Ovary (tissue), 9 donors: ENCODE measurements around the gene RIC1. TPM values are rescaled to one million over a fixed set of nuclear protein-coding genes. Genes with fewer than 3 reads are reported as not detected.
"Not testable (repeated sequence)": the region's sequence is repeated elsewhere in the genome, so short reads cannot be mapped to it uniquely, and the experiment has no call there.

Experiments
- DNase-seq, 5 donors: peaks; one replicate each; pipeline ENCODE4 v3.0.0-alpha.2; 2019 to 2020
- H3K27ac ChIP-seq, 2 donors: fragments of 200-600 bp; one replicate each; pipeline versions ENCODE4 v1.5.1 to v1.8.0; 2019 to 2022
- H3K27me3 ChIP-seq: fragments of 200-600 bp; one replicate; pipeline ENCODE4 v1.8.0; 2022
- H3K36me3 ChIP-seq: fragments of 200-600 bp; sonication (generic); one replicate; pipeline ENCODE4 v1.5.1; 2019
- H3K4me1 ChIP-seq: one replicate; pipeline ENCODE4 v1.8.1; 2013; ENCODE audit warnings: mild to moderate bottlenecking, moderate library complexity; ENCODE audit not compliant: insufficient read depth
- H3K4me3 ChIP-seq: fragments of 200-600 bp; sonication (generic); one replicate; pipeline ENCODE4 v1.5.1; 2017
- H3K9me3 ChIP-seq, 2 donors: fragments of 200-600 bp in 1 of 2; sonication (generic) in 1 of 2; one replicate each; pipeline versions ENCODE4 v1.5.1 to v1.8.1; 2013 to 2019; ENCODE audit warnings: mild to moderate bottlenecking in 1 of 2, moderate library complexity in 1 of 2
- EP300 ChIP-seq: sonication (generic); formaldehyde crosslinking; IDR thresholded peaks from one replicate; pipeline ENCODE4 v1.6.1; 2017; ENCODE audit warnings: antibody characterized with exemption
- POLR2A ChIP-seq: fragments of 450-650 bp; IDR thresholded peaks from one replicate; pipeline ENCODE4 v1.6.1; 2017; ENCODE audit warnings: antibody characterized with exemption, mild to moderate bottlenecking, moderate library complexity
- WGBS, 3 donors: extraction: QIAGEN DNeasy Blood & Tissue Kit in 1 of 3; methylation state at CpG; one replicate each; pipeline versions ENCODE4 v1.1.5 to v1.1.7; 2013 to 2017; 5-methylcytosine and 5-hydroxymethylcytosine counted together
- intact Hi-C, 4 donors: fragments of 100-400 bp; cut with DNase I; formaldehyde crosslinking; loops; one replicate each; pipeline versions ENCODE4 v1.11.0 to v1.15.1; 2022 to 2023
- polyA plus RNA-seq, 2 donors: library from polyadenylated mRNA; stranded (reverse); fragments of 200-250 nt in 1 of 2; fragments of 350-450 nt in 1 of 2; fragmentation: Illumina TruSeq in 1 of 2; extraction: RNeasy Lipid Tissue Mini Kit (QIAGEN cat#74804) in 1 of 2; gene quantifications; one replicate each; pipeline ENCODE4 v1.2.3, GENCODE V29; 2013 to 2014
- total RNA-seq, 7 donors: library from RNA; depleted of rRNA in 2 of 7; stranded (reverse); fragments of >200 nt in 2 of 7; fragmentation: NEBNext Ultra II Directional in 3 of 7; extraction: Animal tissue kit (Norgen Biotek cat#: 25700) in 3 of 7; gene quantifications; one replicate each; pipeline versions ENCODE4 v1.1.0 to v1.2.4, GENCODE V29; 2016 to 2023
- TF ChIP-seq, protein P1 (sequence below), 3 donors: fragments of 450-650 bp in 2 of 3; fragments of 200-600 bp in 1 of 3; IDR thresholded peaks; one replicate each; pipeline versions ENCODE4 v1.5.1 to v1.8.0; 2016 to 2022; ENCODE audit warnings: antibody characterized with exemption in 3 of 3, mild to moderate bottlenecking in 1 of 3
- donor health status: DM: no; HTN: no; CAD: no; lungs with moderate emphysema.
- donor health status: DM: no; HTN: no; CAD: no.
- donor health status: Bipolar disorder and iron deficiency.
- donor health status: DM: yes; HTN: yes; CAD: no.
- donor health status: DM: no; HTN: no; CAD: no.
- donor health status: DM: yes; HTN: yes; CAD: no.

Gene RIC1
- total and polyA plus RNA-seq, 9 donors, result 6.9 to 35.6 (median 18.0) TPM

DNA sequence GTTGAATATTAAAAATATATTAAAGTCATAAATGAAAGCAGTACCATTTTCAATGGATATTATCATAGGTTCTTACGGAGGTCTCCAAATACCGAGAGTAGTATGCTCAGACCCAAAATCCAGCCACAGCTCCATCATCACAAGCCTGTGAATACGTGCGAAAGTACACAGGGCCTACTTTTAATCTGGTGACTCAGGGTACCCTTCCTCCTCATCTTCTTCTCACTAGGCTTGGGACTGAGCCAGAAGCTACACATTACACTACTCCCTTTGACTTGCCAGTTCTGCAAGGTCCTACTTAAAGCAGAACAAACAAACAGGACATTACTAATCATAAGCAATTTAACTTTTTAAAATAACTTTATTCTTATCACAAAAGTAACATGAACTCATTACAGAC lies 7.6 kb upstream of the RIC1 start:
- Histone ChIP-seq H3K9me3 (no peaks in the 10 kb centered on the region), H3K4me3 (no peak overlapping the region), H3K27ac (no peak overlapping the region), H3K4me1 (no peaks in the 10 kb centered on the region), H3K36me3 (no peaks in the 10 kb centered on the region), H3K27me3 (no peaks in the 10 kb centered on the region)
- TF ChIP-seq EP300 (no peak), POLR2A (no peak)
- TF ChIP-seq, protein P1, sequence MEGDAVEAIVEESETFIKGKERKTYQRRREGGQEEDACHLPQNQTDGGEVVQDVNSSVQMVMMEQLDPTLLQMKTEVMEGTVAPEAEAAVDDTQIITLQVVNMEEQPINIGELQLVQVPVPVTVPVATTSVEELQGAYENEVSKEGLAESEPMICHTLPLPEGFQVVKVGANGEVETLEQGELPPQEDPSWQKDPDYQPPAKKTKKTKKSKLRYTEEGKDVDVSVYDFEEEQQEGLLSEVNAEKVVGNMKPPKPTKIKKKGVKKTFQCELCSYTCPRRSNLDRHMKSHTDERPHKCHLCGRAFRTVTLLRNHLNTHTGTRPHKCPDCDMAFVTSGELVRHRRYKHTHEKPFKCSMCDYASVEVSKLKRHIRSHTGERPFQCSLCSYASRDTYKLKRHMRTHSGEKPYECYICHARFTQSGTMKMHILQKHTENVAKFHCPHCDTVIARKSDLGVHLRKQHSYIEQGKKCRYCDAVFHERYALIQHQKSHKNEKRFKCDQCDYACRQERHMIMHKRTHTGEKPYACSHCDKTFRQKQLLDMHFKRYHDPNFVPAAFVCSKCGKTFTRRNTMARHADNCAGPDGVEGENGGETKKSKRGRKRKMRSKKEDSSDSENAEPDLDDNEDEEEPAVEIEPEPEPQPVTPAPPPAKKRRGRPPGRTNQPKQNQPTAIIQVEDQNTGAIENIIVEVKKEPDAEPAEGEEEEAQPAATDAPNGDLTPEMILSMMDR (IDR thresholded peaks at IDR 0.05), result no peak
- intact Hi-C loops, result loop anchor here in 1 of 4 donors (10.0 kb wide), 1 partner anchor 957 kb away; the partner anchor contains the start of genes PLPP6 and SPATA6L
- no peak for DNase-seq
- 75 to 84% (median 79%) methylated on average over 4 of the region's 4 CpGs for WGBS, 3 donors

DNA sequence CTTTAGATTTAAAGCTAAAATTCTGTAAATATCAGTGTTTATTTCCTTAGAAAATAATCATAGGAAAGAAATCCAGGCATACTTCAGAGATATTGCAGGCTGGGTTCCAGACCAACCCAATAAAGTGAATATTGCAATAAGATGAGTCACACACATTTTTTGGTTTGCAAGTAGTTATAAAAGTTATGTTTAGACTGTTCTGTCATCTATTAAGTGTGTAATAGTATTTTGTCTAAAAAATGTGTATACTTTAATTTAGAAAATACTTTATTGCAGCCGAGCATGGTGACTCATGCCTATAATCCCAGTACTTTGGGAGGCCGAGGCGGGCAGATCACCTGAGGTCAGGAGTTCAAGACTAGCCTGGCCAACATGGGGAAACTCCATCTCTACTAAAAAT lies 6.9 kb upstream of the RIC1 start:
- 22 to 30% (median 23%) methylated on average over 3 of the region's 3 CpGs for WGBS, 3 donors
- intact Hi-C loops, result loop anchor here in 1 of 4 donors (10.0 kb wide), 1 partner anchor 957 kb away; the partner anchor contains the start of genes PLPP6 and SPATA6L
- no peak overlapping the region for H3K27ac ChIP-seq
- DNase-seq, result no peak
- no peak overlapping the region for H3K4me3 ChIP-seq
- H3K9me3 ChIP-seq, result no peaks in the 10 kb centered on the region
- no peaks in the 10 kb centered on the region for H3K4me1 ChIP-seq
- H3K27me3 ChIP-seq, result no peaks in the 10 kb centered on the region
- TF ChIP-seq EP300, result no peak
- no peak for TF ChIP-seq POLR2A
- TF ChIP-seq, protein P1 (IDR thresholded peaks at IDR 0.05), result no peak
- no peaks in the 10 kb centered on the region for H3K36me3 ChIP-seq

DNA sequence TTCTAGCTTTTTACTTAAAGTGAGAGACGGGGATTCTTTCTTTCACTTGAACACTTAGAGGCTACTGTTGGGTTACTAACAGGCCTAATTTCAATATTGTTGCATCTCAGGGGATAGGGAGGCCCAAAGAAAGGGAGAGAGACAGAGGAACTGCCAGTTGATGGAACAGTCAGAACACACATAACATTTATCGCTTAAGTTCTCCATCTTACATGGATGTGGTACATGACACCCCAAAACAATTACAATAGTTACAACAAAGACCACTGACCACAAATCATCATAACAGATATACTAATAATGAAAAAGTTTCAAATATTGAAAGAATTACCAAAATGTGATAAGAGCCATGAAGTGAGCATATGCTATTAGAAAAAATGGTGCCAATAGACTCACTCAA lies 4.3 kb upstream of the RIC1 start:
- no peaks in the 10 kb centered on the region for H3K27me3 ChIP-seq
- no peaks in the 10 kb centered on the region for H3K36me3 ChIP-seq
- no peak for DNase-seq
- intact Hi-C loops, result loop anchor here in 2 of 4 donors (5.0 to 10.0 kb wide), 2 partner anchors 78 to 960 kb away; partner anchors contain the start of genes PLPP6 (in 1 of the 2) and SPATA6L (in 1 of the 2)
- no peak overlapping the region for H3K27ac ChIP-seq
- H3K4me3 ChIP-seq, result no peak overlapping the region
- no peak for TF ChIP-seq EP300
- TF ChIP-seq, protein P1 (IDR thresholded peaks at IDR 0.05), result no peak
- no peak for TF ChIP-seq POLR2A
- no peaks in the 10 kb centered on the region for H3K9me3 ChIP-seq
- 96 to 99% (median 98%) methylated on average over 2 of the region's 2 CpGs for WGBS, 3 donors
- peaks cover 3% of the 10 kb centered on the region for H3K4me1 ChIP-seq

DNA sequence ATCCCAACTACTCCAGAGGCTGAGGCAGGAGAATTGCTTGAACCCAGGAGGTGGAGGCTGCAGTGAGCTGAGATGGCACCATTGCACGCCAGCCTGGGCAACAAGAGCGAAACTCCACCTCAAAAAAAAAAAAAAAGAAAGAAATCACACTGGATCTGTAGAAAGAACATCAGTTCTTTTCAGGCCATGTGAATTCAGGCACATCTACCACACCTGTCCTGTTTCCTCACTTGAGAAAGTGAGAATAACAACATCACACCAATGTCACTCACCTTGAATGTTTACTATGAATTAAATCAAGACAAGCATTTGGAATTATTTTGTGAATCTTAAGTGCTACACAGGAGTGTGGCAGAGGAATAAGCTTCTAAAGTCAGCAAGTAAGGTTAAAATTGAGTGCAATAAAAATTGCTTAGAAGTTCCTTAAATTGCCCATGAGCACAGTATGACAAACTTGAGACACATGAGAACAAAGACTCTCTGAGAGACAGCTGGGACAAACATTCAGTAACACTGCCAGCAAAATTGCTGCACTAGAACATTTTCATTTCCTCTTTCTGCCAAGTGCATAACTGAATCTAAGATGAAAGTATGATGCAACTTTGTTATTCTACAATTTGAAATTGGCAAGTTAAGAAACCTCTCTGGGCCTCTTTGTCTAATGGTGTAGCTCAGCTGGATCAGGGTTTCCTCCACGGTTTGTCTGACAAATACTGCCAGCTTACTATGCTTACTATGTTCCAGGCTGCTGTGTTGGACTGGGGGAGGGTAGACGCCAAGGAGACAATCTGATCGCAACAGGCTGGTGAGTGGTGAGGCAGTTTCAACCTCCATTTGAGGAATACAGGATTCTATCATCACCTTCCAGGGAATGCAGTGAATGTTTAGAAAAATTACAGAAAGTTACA lies 1.9 kb upstream of the RIC1 start:
- Histone ChIP-seq H3K27me3 (no peaks in the 10 kb centered on the region), H3K9me3 (no peaks in the 10 kb centered on the region), H3K4me3 (no peak overlapping the region), H3K36me3 (no peaks in the 10 kb centered on the region), H3K27ac (no peak overlapping the region), H3K4me1 (peaks cover 8% of the 10 kb centered on the region)
- intact Hi-C loops, result loop anchor here in 2 of 4 donors (5.0 to 10.0 kb wide), 2 partner anchors 75 to 962 kb away; partner anchors contain the start of genes PLPP6 (in 1 of the 2) and SPATA6L (in 1 of the 2)
- TF ChIP-seq, protein P1 (IDR thresholded peaks at IDR 0.05), result no peak
- no peak for TF ChIP-seq POLR2A
- TF ChIP-seq EP300, result no peak
- WGBS, 3 donors, result 64 to 83% (median 83%) methylated on average over 5 of the region's 5 CpGs
- DNase-seq, result no peak

DNA sequence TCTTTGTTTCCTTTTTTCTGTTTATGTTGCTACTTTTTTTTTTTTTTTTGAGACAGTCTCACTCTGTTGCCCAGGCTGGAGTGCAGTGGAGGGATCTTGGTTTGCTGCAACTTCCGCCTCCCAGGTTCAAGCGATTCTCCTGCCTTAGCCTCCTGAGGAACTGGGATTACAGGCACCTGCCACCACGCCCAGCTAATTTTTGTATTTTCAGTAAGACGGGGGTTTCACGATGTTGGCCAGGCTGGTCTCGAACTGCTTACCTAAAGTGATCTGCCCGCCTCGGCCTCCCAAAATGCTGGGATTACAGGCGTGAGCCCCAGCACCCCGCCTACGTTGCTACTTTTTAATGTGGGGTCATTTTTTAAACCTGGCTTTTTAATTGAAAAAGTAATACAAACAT lies 1.2 kb upstream of the RIC1 start:
- Histone ChIP-seq H3K27ac (peak overlapping the region in 1 of 2 donors; percentile 99), H3K4me3 (peak overlapping the region; percentile 81)
- H3K36me3 ChIP-seq, H3K4me1 ChIP-seq, DNase-seq, H3K9me3 ChIP-seq, H3K27me3 ChIP-seq: not testable (repeated sequence)
- intact Hi-C loops, result loop anchor here in 2 of 4 donors (5.0 to 10.0 kb wide), 2 partner anchors 75 to 963 kb away; partner anchors contain the start of genes PLPP6 (in 1 of the 2) and SPATA6L (in 1 of the 2)
- WGBS, 3 donors, result 65 to 67% (median 67%) methylated on average over 11 of the region's 11 CpGs
